ENCODE results near the gene BBS2. TPM values are rescaled to one million over a fixed set of nuclear protein-coding genes. Genes with fewer than 3 reads are reported as not detected.

BBS2 gene
- total RNA-seq, 1 donor from 2014 or later = 25.5 TPM

DNA sequence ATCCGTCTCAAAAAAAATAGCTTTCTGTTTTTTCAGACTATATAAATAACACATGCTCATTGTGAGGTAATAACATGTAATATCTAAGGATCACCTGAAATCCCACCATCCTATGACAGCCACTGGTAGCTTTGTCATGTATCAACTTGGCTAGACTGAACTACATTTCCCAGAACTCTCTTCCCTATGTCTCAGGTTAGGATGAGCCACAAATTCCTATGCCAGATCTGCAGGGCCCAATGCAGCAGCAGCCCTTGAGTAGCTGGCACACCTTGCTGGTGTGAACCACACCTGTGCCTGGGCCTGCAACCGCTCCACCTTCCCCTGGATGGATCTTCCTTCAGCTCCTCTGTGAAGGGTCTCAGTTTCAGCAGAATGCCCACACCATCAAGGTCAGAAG lies 40.4 kb downstream of the BBS2 start:
- TF ChIP-seq, protein P1, sequence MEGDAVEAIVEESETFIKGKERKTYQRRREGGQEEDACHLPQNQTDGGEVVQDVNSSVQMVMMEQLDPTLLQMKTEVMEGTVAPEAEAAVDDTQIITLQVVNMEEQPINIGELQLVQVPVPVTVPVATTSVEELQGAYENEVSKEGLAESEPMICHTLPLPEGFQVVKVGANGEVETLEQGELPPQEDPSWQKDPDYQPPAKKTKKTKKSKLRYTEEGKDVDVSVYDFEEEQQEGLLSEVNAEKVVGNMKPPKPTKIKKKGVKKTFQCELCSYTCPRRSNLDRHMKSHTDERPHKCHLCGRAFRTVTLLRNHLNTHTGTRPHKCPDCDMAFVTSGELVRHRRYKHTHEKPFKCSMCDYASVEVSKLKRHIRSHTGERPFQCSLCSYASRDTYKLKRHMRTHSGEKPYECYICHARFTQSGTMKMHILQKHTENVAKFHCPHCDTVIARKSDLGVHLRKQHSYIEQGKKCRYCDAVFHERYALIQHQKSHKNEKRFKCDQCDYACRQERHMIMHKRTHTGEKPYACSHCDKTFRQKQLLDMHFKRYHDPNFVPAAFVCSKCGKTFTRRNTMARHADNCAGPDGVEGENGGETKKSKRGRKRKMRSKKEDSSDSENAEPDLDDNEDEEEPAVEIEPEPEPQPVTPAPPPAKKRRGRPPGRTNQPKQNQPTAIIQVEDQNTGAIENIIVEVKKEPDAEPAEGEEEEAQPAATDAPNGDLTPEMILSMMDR (IDR thresholded peaks at IDR 0.05) = no peak
- ChIA-PET CTCF (no interaction called here), POLR2A (no interaction called here)
- no peak overlapping the region for H3K4me3 Mint-ChIP-seq
- peaks cover 71% of the 10 kb centered on the region for H3K36me3 Mint-ChIP-seq (ENCODE audit: low read depth)
- ATAC-seq (ENCODE audit: low read depth) (no peak), DNase-seq (no peak)
- H3K4me1 Mint-ChIP-seq = no peaks in the 10 kb centered on the region
- H3K27ac Mint-ChIP-seq = no peak overlapping the region
- intact Hi-C loops (cut with micrococcal nuclease) = no loop called here
- no peaks in the 10 kb centered on the region for H3K9me3 Mint-ChIP-seq
- H3K27me3 Mint-ChIP-seq = no peaks in the 10 kb centered on the region

DNA sequence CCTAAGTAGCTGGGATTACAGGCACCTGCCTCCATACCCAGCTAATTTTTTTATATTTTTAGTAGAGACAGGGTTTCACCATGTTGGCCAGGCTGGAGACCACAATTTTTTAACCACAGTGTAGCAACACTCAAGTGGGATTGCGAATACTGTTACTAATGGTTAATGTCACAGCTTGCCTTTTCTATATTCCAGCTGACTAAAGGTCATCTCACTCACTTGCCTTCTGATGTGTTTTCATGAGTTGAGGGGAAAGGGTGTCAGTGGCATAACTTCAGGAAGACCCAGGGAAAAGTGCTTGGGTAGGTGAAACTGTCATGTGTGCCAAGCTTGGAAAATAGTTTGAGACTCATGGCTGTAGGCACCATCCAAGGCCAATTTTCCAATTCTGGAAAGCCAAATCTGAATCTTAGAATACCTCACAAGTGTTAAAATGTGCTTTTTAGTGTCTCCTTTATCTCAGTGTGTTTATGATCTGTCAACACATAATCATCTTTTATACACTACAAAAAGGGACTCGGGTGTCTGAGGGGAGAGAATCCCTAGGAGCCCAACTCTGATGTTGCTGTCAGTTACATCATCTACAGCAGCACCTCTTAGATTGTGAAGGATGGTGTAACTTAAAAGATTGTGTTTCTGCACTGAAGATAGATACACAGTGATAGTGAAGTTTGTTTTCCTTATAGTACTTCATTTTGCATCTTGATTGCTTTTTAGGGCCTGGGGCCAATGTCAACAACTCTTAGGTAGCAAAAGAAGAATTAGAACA lies 41.4 kb downstream of the BBS2 start:
- Mint-ChIP-seq H3K9me3 (no peaks in the 10 kb centered on the region), H3K27ac (no peak overlapping the region)

DNA sequence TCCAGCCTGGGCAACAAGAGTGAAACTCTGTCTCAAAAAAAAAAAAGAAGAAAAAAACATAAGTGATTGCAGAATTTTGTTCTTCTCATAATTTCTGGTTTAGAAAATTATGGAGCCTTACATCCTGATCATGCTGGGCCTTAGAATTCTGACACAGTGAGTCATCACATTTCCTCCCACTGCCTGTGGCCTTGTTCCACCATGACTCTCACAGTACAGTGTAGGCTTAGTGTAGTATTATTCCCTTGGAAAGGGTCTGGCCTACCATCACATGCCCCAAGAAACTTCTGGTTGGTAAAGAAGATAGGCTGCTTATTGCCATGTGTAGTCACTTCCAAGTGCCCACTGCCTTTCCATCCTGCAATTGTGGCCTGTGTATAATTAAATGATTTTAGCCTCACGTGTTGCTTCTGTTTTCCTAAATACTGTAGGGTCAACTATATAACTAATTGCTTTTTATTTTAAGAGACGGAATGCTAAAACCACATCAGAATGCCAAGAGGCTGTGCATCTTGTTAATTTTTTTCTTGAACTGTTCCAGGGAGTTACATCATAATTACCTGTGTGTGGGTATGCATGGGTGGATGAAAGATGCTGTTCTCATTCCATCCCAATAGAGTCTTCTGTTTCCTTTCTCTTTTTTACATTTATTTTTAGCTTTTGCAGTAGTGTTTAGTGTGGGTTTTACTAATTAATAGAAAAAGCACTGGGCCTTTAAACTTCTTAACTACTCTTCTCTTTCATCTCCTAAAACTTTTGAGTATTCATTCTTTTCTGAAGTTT lies 42.5 kb downstream of the BBS2 start:
- no peak overlapping the region for H3K4me3 Mint-ChIP-seq
- TF ChIP-seq, protein P1 (IDR thresholded peaks at IDR 0.05) = no peak
- H3K27me3 Mint-ChIP-seq = no peaks in the 10 kb centered on the region
- POLR2A ChIA-PET = no interaction called here
- peaks cover 76% of the 10 kb centered on the region for H3K36me3 Mint-ChIP-seq (ENCODE audit: low read depth)
- no peak for DNase-seq
- no peaks in the 10 kb centered on the region for H3K4me1 Mint-ChIP-seq
- intact Hi-C loops (cut with micrococcal nuclease) = no loop called here
- ATAC-seq (ENCODE audit: low read depth) = no peak
- no peaks in the 10 kb centered on the region for H3K9me3 Mint-ChIP-seq
- CTCF ChIA-PET = no interaction called here
- no peak overlapping the region for H3K27ac Mint-ChIP-seq

More for the DNA sequence above, 41.4 kb downstream of the BBS2 start:
- H3K4me1 Mint-ChIP-seq = no peaks in the 10 kb centered on the region
- ATAC-seq (ENCODE audit: low read depth) (no peak), DNase-seq (no peak)
- H3K27me3 Mint-ChIP-seq = no peaks in the 10 kb centered on the region
- peaks cover 72% of the 10 kb centered on the region for H3K36me3 Mint-ChIP-seq (ENCODE audit: low read depth)
- ChIA-PET CTCF (no interaction called here), POLR2A (no interaction called here)
- TF ChIP-seq, protein P1 (IDR thresholded peaks at IDR 0.05) = no peak
- no peak overlapping the region for H3K4me3 Mint-ChIP-seq
- intact Hi-C loops (cut with micrococcal nuclease) = no loop called here

DNA sequence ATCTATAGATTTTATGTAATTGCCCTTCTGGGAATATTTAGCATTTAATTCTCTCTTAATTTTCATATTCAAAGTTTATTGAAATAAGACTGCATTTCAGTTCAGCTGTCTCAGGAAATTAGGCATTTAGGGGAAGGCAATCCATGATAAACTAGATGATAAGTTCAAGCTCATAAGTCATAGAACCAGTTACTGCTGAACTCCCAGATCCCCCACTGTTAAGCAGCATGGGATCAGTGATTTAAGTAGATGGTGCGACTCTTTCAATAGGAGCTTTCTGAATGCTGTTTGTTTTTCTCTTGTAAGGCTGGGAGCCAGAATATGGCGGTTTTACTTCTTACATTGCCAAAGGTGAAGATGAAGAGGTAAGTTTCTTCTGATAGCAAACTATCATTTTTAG lies 44.6 kb downstream of the BBS2 start:
- ChIA-PET CTCF (interaction anchor here (0.8 kb wide), 1 partner anchor 227 kb away, joined by 4 read pairs; no protein-coding TSS in a partner anchor), POLR2A (no interaction called here)
- ATAC-seq (ENCODE audit: low read depth) (no peak), DNase-seq (no peak)
- no peaks in the 10 kb centered on the region for H3K27me3 Mint-ChIP-seq
- no peak overlapping the region for H3K27ac Mint-ChIP-seq
- intact Hi-C loops (cut with micrococcal nuclease) = no loop called here
- H3K36me3 Mint-ChIP-seq (ENCODE audit: low read depth) = peaks cover 81% of the 10 kb centered on the region
- TF ChIP-seq, protein P1 (IDR thresholded peaks at IDR 0.05) = no peak
- H3K4me1 Mint-ChIP-seq = no peaks in the 10 kb centered on the region
- H3K9me3 Mint-ChIP-seq = no peaks in the 10 kb centered on the region
- no peak overlapping the region for H3K4me3 Mint-ChIP-seq

DNA sequence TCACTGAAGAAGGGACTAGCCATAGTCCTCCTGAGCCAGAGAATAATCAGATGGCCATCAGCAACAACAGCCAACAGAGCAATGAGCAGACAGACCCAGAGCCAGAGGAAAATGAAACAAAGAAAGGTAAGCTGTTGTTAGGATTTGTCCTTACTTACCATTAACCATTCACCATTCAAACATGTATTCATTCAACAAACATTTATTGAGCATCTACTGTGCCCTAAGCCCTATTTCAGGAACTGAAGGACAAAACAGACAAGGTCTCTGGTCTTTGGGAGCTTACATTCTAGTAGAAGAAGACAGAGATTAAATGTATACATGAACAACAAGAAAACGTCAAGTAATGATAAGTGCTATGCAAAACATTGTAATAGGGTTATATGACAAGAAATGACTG lies 49.2 kb downstream of the BBS2 start:
- no peaks in the 10 kb centered on the region for H3K27me3 Mint-ChIP-seq
- ChIA-PET CTCF (no interaction called here), POLR2A (no interaction called here)
- H3K4me3 Mint-ChIP-seq = no peak overlapping the region
- H3K4me1 Mint-ChIP-seq = no peaks in the 10 kb centered on the region
- H3K36me3 Mint-ChIP-seq (ENCODE audit: low read depth) = peaks cover 91% of the 10 kb centered on the region
- ATAC-seq (ENCODE audit: low read depth) (no peak), DNase-seq (no peak)
- no peaks in the 10 kb centered on the region for H3K9me3 Mint-ChIP-seq
- intact Hi-C loops (cut with micrococcal nuclease) = no loop called here
- TF ChIP-seq, protein P1 (IDR thresholded peaks at IDR 0.05) = no peak
- H3K27ac Mint-ChIP-seq = no peak overlapping the region
